GM12865 (cell line): Measurements from ENCODE around the gene NOTCH2.
"Not testable (repeated sequence)": the region's sequence is repeated elsewhere in the genome, so short reads cannot be mapped to it uniquely, and the experiment has no call there.

Source experiments
- DNase-seq: peaks from one replicate; pipeline ENCODE4 v3.0.0; 2010; ENCODE audit warnings: low read depth
- H3K4me3 ChIP-seq: 2 replicates; pipeline ENCODE4 v1.5.1; 2011; ENCODE audit warnings: mild to moderate bottlenecking, low read depth, low read length, control low read depth

The NOTCH2 gene

GRCh38 chr1:120069067-120069919 is at the start of gene NOTCH2:
Gene NOTCH2, minus strand, starts transcription at chr1:120069662. Its CDS starts 256 bp downstream, at chr1:120069406.
- peak; percentile 28 for DNase-seq
- peak within 1 kb of the TSS; percentile 48 for H3K4me3 ChIP-seq

- DNase-seq, result peak; percentile 56
- not testable (repeated sequence) for H3K4me3 ChIP-seq
Measured at GRCh38 chr1:120117371-120118177, 48.1 kb upstream of the NOTCH2 start.

DNA sequence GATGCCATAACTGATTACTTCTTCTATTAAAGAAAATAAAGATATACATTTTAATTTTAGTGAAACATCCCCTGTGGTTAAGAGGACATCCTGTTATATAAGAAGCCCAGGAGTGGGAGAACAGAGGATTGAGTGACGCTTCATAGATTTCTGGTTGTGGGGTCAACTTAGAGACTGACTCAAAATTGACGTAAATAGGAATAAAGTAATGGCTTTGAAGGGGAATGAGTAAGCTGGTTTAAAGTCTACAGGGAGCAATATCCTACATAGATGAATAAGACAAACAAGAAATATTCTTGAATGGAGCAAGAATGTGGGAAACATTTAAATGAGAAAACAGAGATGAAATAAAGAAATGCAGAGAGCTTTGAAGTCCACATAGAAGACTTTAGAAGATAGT is 46.6 kb upstream of the NOTCH2 start:
- DNase-seq, H3K4me3 ChIP-seq: not testable (repeated sequence)

DNA sequence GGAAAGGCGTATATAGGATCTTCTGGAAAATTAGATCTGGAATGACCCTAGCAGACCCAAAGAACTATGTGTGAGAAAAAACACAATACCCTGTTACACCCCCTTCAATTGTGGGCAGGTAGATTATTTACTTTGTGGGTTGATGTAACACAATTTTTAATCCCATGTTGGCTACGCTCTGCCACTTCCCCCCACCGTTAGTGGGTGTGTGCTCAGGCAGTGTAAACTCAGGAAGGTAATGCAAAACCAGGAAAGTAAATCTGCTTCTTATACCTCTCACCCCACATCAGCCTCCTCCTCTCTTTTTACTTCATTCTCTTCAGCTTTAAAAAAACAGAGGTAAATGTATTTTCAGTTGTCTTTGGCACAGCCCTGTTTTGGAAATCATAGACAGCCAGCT is 43.7 kb upstream of the NOTCH2 start:
- not testable (repeated sequence) for DNase-seq, H3K4me3 ChIP-seq

DNA sequence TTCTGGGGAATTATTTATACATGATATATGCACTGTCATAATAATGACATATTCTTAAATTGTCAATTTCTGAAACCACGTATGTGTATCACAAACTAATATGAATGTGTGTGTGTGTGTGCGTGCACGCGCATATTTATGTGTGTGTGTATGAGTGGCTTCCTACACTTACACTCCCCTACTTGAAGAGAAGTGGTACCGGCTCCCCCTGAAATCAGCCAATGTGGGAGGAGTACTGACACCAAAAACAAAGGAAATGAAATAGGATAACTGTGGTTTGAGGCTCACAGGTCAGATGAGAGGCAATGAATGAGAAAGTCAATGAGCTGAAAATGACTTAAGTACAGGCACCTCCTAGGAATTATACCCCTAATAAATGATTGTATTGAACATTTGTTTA is 42.8 kb upstream of the NOTCH2 start:
- not testable (repeated sequence) for H3K4me3 ChIP-seq, DNase-seq

DNA sequence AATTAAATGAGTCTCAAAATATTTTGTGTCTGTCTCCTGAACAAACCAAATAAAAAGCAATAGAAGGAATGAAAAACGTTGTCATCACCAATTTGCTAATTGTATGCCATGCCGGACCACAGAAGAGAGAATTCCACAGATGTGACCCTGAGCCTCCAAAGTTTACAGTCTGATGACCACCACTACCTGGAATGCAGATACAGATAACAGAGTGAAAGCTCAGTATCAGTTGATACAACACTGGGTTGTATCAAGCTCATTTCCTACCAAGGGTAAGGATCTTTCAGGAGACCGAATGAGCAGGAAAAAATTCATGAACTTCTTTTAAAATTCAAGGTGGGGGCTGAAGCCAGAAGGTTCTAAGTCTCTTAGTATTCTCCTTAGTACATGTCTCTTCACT is 42.3 kb upstream of the NOTCH2 start:
- not testable (repeated sequence) for DNase-seq, H3K4me3 ChIP-seq

DNA sequence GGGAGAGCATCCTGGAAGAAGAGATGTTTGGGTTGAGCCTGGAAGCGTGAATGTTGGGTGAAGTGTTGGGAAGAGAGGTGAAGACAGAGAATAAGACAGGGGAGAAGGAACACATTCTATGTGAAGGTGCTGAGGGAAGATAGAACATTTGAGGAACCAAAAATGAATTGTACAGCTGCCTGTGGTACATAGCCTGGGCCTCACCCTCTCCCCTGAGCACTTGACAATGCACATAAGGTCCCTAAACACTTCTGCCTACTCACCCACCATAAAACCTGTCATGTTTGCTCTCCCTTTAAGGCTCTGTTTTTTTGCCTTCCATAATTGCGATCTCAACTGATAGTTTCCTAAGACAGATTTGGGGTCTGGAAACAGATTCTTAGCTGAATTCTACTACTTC is 41.5 kb upstream of the NOTCH2 start:
- not testable (repeated sequence) for DNase-seq

GRCh38 chr1:120109656-120110055 is 40.2 kb upstream of the NOTCH2 start:
- not testable (repeated sequence) for DNase-seq, H3K4me3 ChIP-seq

More for the DNA sequence above, 41.5 kb upstream of the NOTCH2 start:
- H3K4me3 ChIP-seq, result not testable (repeated sequence)

GRCh38 chr1:120109180-120109579 is 39.7 kb upstream of the NOTCH2 start:
- H3K4me3 ChIP-seq, DNase-seq: not testable (repeated sequence)

GRCh38 chr1:120105288-120105687 is 35.8 kb upstream of the NOTCH2 start:
- DNase-seq, H3K4me3 ChIP-seq: not testable (repeated sequence)

- not testable (repeated sequence) for H3K4me3 ChIP-seq, DNase-seq
Measured at GRCh38 chr1:120103768-120104167, 34.3 kb upstream of the NOTCH2 start.

GRCh38 chr1:120101593-120101992 is 32.1 kb upstream of the NOTCH2 start:
- H3K4me3 ChIP-seq, DNase-seq: not testable (repeated sequence)

GRCh38 chr1:120100590-120100989 is 31.1 kb upstream of the NOTCH2 start:
- not testable (repeated sequence) for DNase-seq, H3K4me3 ChIP-seq

GRCh38 chr1:120098986-120099759 is 29.7 kb upstream of the NOTCH2 start:
- H3K4me3 ChIP-seq, DNase-seq: not testable (repeated sequence)

DNA sequence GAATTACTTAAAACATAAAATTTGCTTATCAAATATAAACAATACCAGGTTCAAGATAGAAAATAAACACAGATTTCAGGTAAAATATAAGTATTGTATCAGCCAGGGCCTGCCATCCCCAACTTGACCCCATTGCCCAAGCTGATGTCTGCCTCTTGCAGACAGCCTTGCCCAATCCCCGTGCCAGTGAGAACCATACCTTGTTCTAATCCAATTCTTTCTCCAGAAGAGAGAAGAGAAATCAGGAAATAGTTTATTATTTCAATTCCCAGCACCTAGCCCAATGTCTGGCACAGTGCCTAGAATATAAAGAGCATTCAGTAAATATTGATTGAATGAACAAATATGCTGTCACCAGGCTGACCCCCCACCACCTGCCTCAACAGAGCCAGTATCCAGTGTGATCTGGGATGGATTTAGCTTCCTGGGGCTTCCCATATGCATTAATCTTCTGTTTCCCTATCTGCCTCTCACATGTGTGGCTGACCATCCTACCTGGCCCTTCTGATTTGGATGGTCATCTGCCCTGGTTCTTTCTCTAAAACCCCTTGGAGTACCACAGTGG is 27.6 kb upstream of the NOTCH2 start:
- H3K4me3 ChIP-seq, DNase-seq: not testable (repeated sequence)

- DNase-seq, H3K4me3 ChIP-seq: not testable (repeated sequence)
Measured at GRCh38 chr1:120093548-120094181, 24.2 kb upstream of the NOTCH2 start.

- DNase-seq, H3K4me3 ChIP-seq: not testable (repeated sequence)
Measured at GRCh38 chr1:120092232-120093218, 23.1 kb upstream of the NOTCH2 start.
